ENCODE measurements around the gene EML4. TPM values are rescaled to one million over a fixed set of nuclear protein-coding genes. Genes with fewer than 3 reads are reported as not detected.

Gene EML4
- total RNA-seq, 4 donors from 2014 or later, result 33.3 to 79.6 (median 41.5) TPM

- TF ChIP-seq CTCF (IDR thresholded peaks at IDR 0.05), result no peak
- ATAC-seq (ENCODE audit: low FRiP score) (no peak), DNase-seq (ENCODE audit: low spot score) (no peak)
These were observed 14.6 kb downstream of the EML4 start for GRCh38 chr2:42183775-42184174.

GRCh38 chr2:42184346-42184745 is 15.2 kb downstream of the EML4 start:
- DNase-seq (ENCODE audit: low spot score) (no peak), ATAC-seq (ENCODE audit: low FRiP score) (no peak)
- TF ChIP-seq CTCF (IDR thresholded peaks at IDR 0.05), result no peak

- no peak for TF ChIP-seq CTCF (IDR thresholded peaks at IDR 0.05)
- DNase-seq (ENCODE audit: low spot score) (no peak), ATAC-seq (ENCODE audit: low FRiP score) (peak; percentile 41)
These were observed 16.2 kb downstream of the EML4 start for GRCh38 chr2:42185220-42185921.

GRCh38 chr2:42186366-42186765 is 17.2 kb downstream of the EML4 start:
- ATAC-seq (ENCODE audit: low FRiP score), result no peak
- TF ChIP-seq CTCF (IDR thresholded peaks at IDR 0.05), result no peak

GRCh38 chr2:42186945-42187632 is 17.9 kb downstream of the EML4 start:
- TF ChIP-seq CTCF (IDR thresholded peaks at IDR 0.05), result no peak
- DNase-seq (ENCODE audit: low spot score) (no peak), ATAC-seq (ENCODE audit: low FRiP score) (no peak)

More at GRCh38 chr2:42186366-42186765, 17.2 kb downstream of the EML4 start:
- DNase-seq (ENCODE audit: low spot score), result no peak

- no peak for TF ChIP-seq CTCF (IDR thresholded peaks at IDR 0.05)
- ATAC-seq (ENCODE audit: low FRiP score) (no peak), DNase-seq (ENCODE audit: low spot score) (no peak)
These were observed 18.7 kb downstream of the EML4 start for GRCh38 chr2:42187886-42188285.

- DNase-seq (ENCODE audit: low spot score), result no peak
- no peak for TF ChIP-seq CTCF (IDR thresholded peaks at IDR 0.05)
- no peak for ATAC-seq (ENCODE audit: low FRiP score)
These were observed 20.0 kb downstream of the EML4 start for GRCh38 chr2:42189235-42189566.

All from omental fat pad (tissue), 4 donors.